Germinal center (tissue), 1 donor: ENCODE data around the gene BCAR3.

Experiments used
- DNase-seq: peaks from one replicate; pipeline ENCODE4 v3.0.0; 2012; ENCODE audit warnings: mixed read lengths, low spot score

Gene BCAR3

GRCh38 chr1:93541045-93541444, 140.6 kb downstream of the BCAR3 start:
- no peak for DNase-seq

GRCh38 chr1:93537924-93538323, 143.7 kb downstream of the BCAR3 start:
- no peak for DNase-seq

GRCh38 chr1:93537396-93537795, 144.2 kb downstream of the BCAR3 start:
- no peak for DNase-seq

- DNase-seq: no peak
These were observed 148.0 kb downstream of the BCAR3 start for GRCh38 chr1:93533677-93534076.

- DNase-seq: no peak
These were observed 148.8 kb downstream of the BCAR3 start for GRCh38 chr1:93532780-93533378.

- DNase-seq: no peak
These were observed 150.4 kb downstream of the BCAR3 start for GRCh38 chr1:93531193-93531592.

GRCh38 chr1:93528412-93528811, 153.2 kb downstream of the BCAR3 start:
- DNase-seq: peak; percentile 4

GRCh38 chr1:93526431-93526830, 155.2 kb downstream of the BCAR3 start:
- no peak for DNase-seq

- no peak for DNase-seq
These were observed 156.2 kb downstream of the BCAR3 start for GRCh38 chr1:93525431-93525830.

GRCh38 chr1:93522721-93523120, 158.9 kb downstream of the BCAR3 start:
- DNase-seq: no peak

GRCh38 chr1:93521618-93522017, 160.0 kb downstream of the BCAR3 start:
- DNase-seq: no peak

- no peak for DNase-seq
These were observed 162.3 kb downstream of the BCAR3 start for GRCh38 chr1:93519199-93519829.

- DNase-seq: no peak
These were observed 163.1 kb downstream of the BCAR3 start for GRCh38 chr1:93518516-93518915.

GRCh38 chr1:93516164-93516563, 165.5 kb downstream of the BCAR3 start:
- no peak for DNase-seq
